Loucy (cell line): Measurements from ENCODE around the gene LEMD1.

Source experiments
- CTCF ChIP-seq: fragments of 200-600 bp; sonication (generic); conservative IDR thresholded peaks from 2 replicates; pipeline ENCODE4 v1.5.1; 2014; ENCODE audit warnings: mild to moderate bottlenecking, antibody characterized with exemption, low read length
- EZH2phosphoT487 ChIP-seq: fragments of 200-600 bp; IDR thresholded peaks from 2 replicates; pipeline ENCODE4 v1.6.1; 2018; ENCODE audit warnings: antibody characterized with exemption, mild to moderate bottlenecking, moderate library complexity, borderline replicate concordance

GRCh38 chr1:205465392-205465791 lies 43.5 kb upstream of the LEMD1 start:
- no peak for TF ChIP-seq EZH2phosphoT487
- TF ChIP-seq CTCF = no peak
